Osteoblast (primary cell): Measurements from ENCODE around the gene ATP10A. TPM values are rescaled to one million over a fixed set of nuclear protein-coding genes. Genes with fewer than 3 reads are reported as not detected.

Experiments used
- DNase-seq: peaks from one replicate; pipeline ENCODE4 v3.0.0; 2011; ENCODE audit warnings: low spot score, mixed read lengths; ENCODE audit not compliant: insufficient read length; ENCODE audit errors: missing footprints
- H2AFZ ChIP-seq: 2 replicates; pipeline ENCODE4 v1.6.0; 2011; ENCODE audit warnings: mild to moderate bottlenecking, low read length
- H3K27ac ChIP-seq: 2 replicates; pipeline ENCODE4 v1.5.1; 2011; ENCODE audit warnings: mild to moderate bottlenecking, low read depth, low read length, moderate library complexity
- H3K27me3 ChIP-seq: 2 replicates; pipeline ENCODE4 v1.6.0; 2012; ENCODE audit warnings: mild to moderate bottlenecking, control low read depth, inconsistent platforms, low read length, moderate library complexity; ENCODE audit not compliant: insufficient read depth
- H3K36me3 ChIP-seq: 2 replicates; pipeline ENCODE4 v1.5.1; 2011; ENCODE audit warnings: mild to moderate bottlenecking, low read length, control low read depth, moderate library complexity; ENCODE audit not compliant: insufficient read depth
- H3K4me1 ChIP-seq: 2 replicates; pipeline ENCODE4 v1.5.1; 2011; ENCODE audit warnings: mild to moderate bottlenecking, low read length, control low read depth, moderate library complexity; ENCODE audit not compliant: insufficient read depth
- H3K4me2 ChIP-seq: 2 replicates; pipeline ENCODE4 v1.6.0; 2011; ENCODE audit warnings: mild to moderate bottlenecking, low read length; ENCODE audit not compliant: insufficient read depth
- H3K4me3 ChIP-seq: fragments of 200-600 bp; sonication (generic); 3 replicates; pipeline ENCODE4 v1.5.1; 2012; ENCODE audit warnings: mild to moderate bottlenecking, low read length, inconsistent platforms; ENCODE audit not compliant: insufficient read depth
- H3K79me2 ChIP-seq: 2 replicates; pipeline ENCODE4 v1.6.0; 2012; ENCODE audit warnings: mild to moderate bottlenecking, low read length, control low read depth, inconsistent platforms; ENCODE audit not compliant: insufficient read depth
- H3K9me3 ChIP-seq: 2 replicates; pipeline ENCODE4 v1.5.1; 2011; ENCODE audit warnings: low read depth, low read length, control low read depth
- H4K20me1 ChIP-seq: 2 replicates; pipeline ENCODE4 v1.6.0; 2012; ENCODE audit warnings: mild to moderate bottlenecking, low read length, control low read depth; ENCODE audit not compliant: insufficient read depth
- CTCF ChIP-seq: IDR thresholded peaks from 2 replicates; pipeline ENCODE4 v1.5.1; 2011; ENCODE audit warnings: mild to moderate bottlenecking, low read depth, low read length, moderate library complexity; ENCODE audit errors: extremely low read depth
- total RNA-seq: library from RNA; depleted of rRNA; stranded (reverse); fragments of >200 nt; gene quantifications from 2 replicates; pipeline ENCODE4 v1.2.3, GENCODE V29; 2012

Gene ATP10A
- total RNA-seq, 1 donor: 32.9 TPM

GRCh38 chr15:25874379-25874778 lies 11.3 kb upstream of the ATP10A start:
- Histone ChIP-seq H3K27ac (no peak overlapping the region), H3K79me2 (no peaks in the 10 kb centered on the region), H3K4me1 (no peaks in the 10 kb centered on the region), H3K4me3 (no peak overlapping the region), H3K9me3 (no peaks in the 10 kb centered on the region), H4K20me1 (no peaks in the 10 kb centered on the region), H3K36me3 (no peaks in the 10 kb centered on the region), H3K27me3 (no peaks in the 10 kb centered on the region), H3K4me2 (no peak overlapping the region), H2AFZ (no peak overlapping the region)
- no peak for DNase-seq
- TF ChIP-seq CTCF: no peak

GRCh38 chr15:25871403-25871802 lies 8.3 kb upstream of the ATP10A start:
- Histone ChIP-seq H3K9me3 (no peaks in the 10 kb centered on the region), H3K4me3 (no peak overlapping the region), H2AFZ (no peak overlapping the region), H3K79me2 (no peaks in the 10 kb centered on the region), H4K20me1 (no peaks in the 10 kb centered on the region), H3K36me3 (no peaks in the 10 kb centered on the region), H3K27ac (no peak overlapping the region), H3K27me3 (no peaks in the 10 kb centered on the region), H3K4me1 (no peaks in the 10 kb centered on the region), H3K4me2 (no peak overlapping the region)
- DNase-seq: no peak
- no peak for TF ChIP-seq CTCF

- Histone ChIP-seq H3K79me2 (no peaks in the 10 kb centered on the region), H3K27me3 (no peaks in the 10 kb centered on the region), H4K20me1 (no peaks in the 10 kb centered on the region), H3K4me2 (no peak overlapping the region), H2AFZ (no peak overlapping the region), H3K4me3 (no peak overlapping the region), H3K27ac (no peak overlapping the region), H3K9me3 (no peaks in the 10 kb centered on the region), H3K36me3 (no peaks in the 10 kb centered on the region), H3K4me1 (no peaks in the 10 kb centered on the region)
- TF ChIP-seq CTCF: no peak
- DNase-seq: no peak
Observed at GRCh38 chr15:25870938-25871337, 7.8 kb upstream of the ATP10A start.

- Histone ChIP-seq H2AFZ (peak overlapping the region; percentile 83), H3K36me3 (no peaks in the 10 kb centered on the region), H4K20me1 (no peaks in the 10 kb centered on the region), H3K4me2 (peak overlapping the region; percentile 66), H3K27ac (no peak overlapping the region), H3K79me2 (no peaks in the 10 kb centered on the region), H3K9me3 (no peaks in the 10 kb centered on the region), H3K4me3 (peak overlapping the region; percentile 54), H3K27me3 (no peaks in the 10 kb centered on the region), H3K4me1 (peaks cover 4% of the 10 kb centered on the region)
- TF ChIP-seq CTCF: no peak
- DNase-seq: no peak
Observed at GRCh38 chr15:25869701-25870100, 6.6 kb upstream of the ATP10A start.
